SK-N-SH (cell line): ENCODE results near the gene OTUD5. TPM values are rescaled to one million over a fixed set of nuclear protein-coding genes. Genes with fewer than 3 reads are reported as not detected.
A peak's percentile ranks its signal among the peaks of the same experiment; 100 is the strongest.

Source experiments
- CTCF ChIA-PET: fragments of 300-600, 350-600 bp; formaldehyde crosslinking; extraction: SDS; loops from one replicate; lab custom pipeline; 2021; lab: Yijun Ruan, JAX
- POLR2A ChIA-PET: fragments of 350-600 bp; sonication (Branson Sonifier 250); formaldehyde crosslinking; extraction: SDS; loops from one replicate; lab custom pipeline; 2020; ENCODE audit warnings: antibody characterized with exemption, inconsistent platforms; lab: Yijun Ruan, JAX
- DNase-seq: peaks from one replicate; pipeline ENCODE4 v3.0.0; 2012
- H2AFZ ChIP-seq: fragments of 200-600 bp; sonication (generic); 2 replicates; pipeline ENCODE4 v1.8.1; 2016; ENCODE audit warnings: antibody characterized with exemption, mild to moderate bottlenecking, low read depth
- H3F3A ChIP-seq: fragments of 200-600 bp; sonication (generic); replicated peaks from 2 replicates; pipeline ENCODE3; 2016; ENCODE audit warnings: antibody characterized with exemption, mild to moderate bottlenecking; ENCODE audit not compliant: insufficient read depth
- H3K27ac ChIP-seq, 2 experiments: fragments of 200-500 bp in 1 of 2; fragments of 200-600 bp in 1 of 2; sonication (Bioruptor generic) in 1 of 2; sonication (generic), shearing (Covaris generic) in 1 of 2; 2 replicates each; pipeline versions ENCODE4 v1.5.1 to v1.6.1; 2014 to 2016; ENCODE audit warnings: low read depth in 2 of 2, inconsistent platforms in 1 of 2, low read length in 1 of 2, mild to moderate bottlenecking in 1 of 2, mixed read lengths in 1 of 2
- H3K27me3 ChIP-seq: fragments of 200-600 bp; sonication (generic), shearing (Covaris generic); 2 replicates; pipeline ENCODE4 v1.6.1; 2016; ENCODE audit warnings: mixed run types; ENCODE audit not compliant: insufficient read depth
- H3K36me3 ChIP-seq, 2 experiments: fragments of 200-500 bp in 1 of 2; fragments of 200-600 bp in 1 of 2; sonication (Bioruptor generic) in 1 of 2; sonication (generic) in 1 of 2; replicated peaks in 1 of 2; 2 replicates each; pipeline versions ENCODE3 to v1.5.1; 2014 to 2016; ENCODE audit warnings: low read length in 1 of 2, mild to moderate bottlenecking in 1 of 2; ENCODE audit not compliant: insufficient read depth in 2 of 2, control insufficient read depth in 1 of 2
- H3K4me1 ChIP-seq, 2 experiments: fragments of 200-500 bp in 1 of 2; fragments of 200-600 bp in 1 of 2; sonication (Bioruptor generic) in 1 of 2; sonication (generic), shearing (Covaris generic) in 1 of 2; 2 replicates each; pipeline versions ENCODE4 v1.5.1 to v1.6.1; 2014 to 2016; ENCODE audit warnings: low read depth in 1 of 2, low read length in 1 of 2, mixed run types in 1 of 2; ENCODE audit not compliant: insufficient read depth in 2 of 2, control insufficient read depth in 1 of 2
- H3K4me2 ChIP-seq: fragments of 200-600 bp; sonication (generic), shearing (Covaris generic); 2 replicates; pipeline ENCODE4 v1.6.1; 2017; ENCODE audit warnings: mixed run types
- H3K4me3 ChIP-seq, 2 experiments: fragments of 200-500 bp in 1 of 2; fragments of 200-600 bp in 1 of 2; sonication (Bioruptor generic) in 1 of 2; sonication (generic), shearing (Covaris generic) in 1 of 2; 2 replicates each; pipeline versions ENCODE4 v1.5.1 to v1.8.1; 2014 to 2016; ENCODE audit warnings: low read depth in 2 of 2, inconsistent platforms in 1 of 2, low read length in 1 of 2, mild to moderate bottlenecking in 1 of 2, mixed read lengths in 1 of 2, moderate library complexity in 1 of 2
- H3K79me2 ChIP-seq: fragments of 200-600 bp; sonication (generic); 2 replicates; pipeline ENCODE4 v1.8.1; 2017; ENCODE audit warnings: mild to moderate bottlenecking; ENCODE audit not compliant: insufficient read depth
- H3K9ac ChIP-seq: fragments of 200-600 bp; sonication (generic); 2 replicates; pipeline ENCODE4 v1.6.1; 2017; ENCODE audit warnings: mixed run types
- H3K9me2 ChIP-seq: fragments of 200-600 bp; sonication (generic); 2 replicates; pipeline ENCODE4 v1.6.1; 2017; ENCODE audit warnings: mixed run types
- H3K9me3 ChIP-seq: fragments of 200-600 bp; sonication (generic); 2 replicates; pipeline ENCODE4 v1.6.1; 2017; ENCODE audit warnings: mixed run types, mild to moderate bottlenecking, moderate library complexity
- H4K20me1 ChIP-seq: fragments of 200-600 bp; sonication (generic); 2 replicates; pipeline ENCODE4 v1.6.1; 2017; ENCODE audit warnings: mild to moderate bottlenecking, mixed run types; ENCODE audit not compliant: insufficient read depth
- CHD2 ChIP-seq: fragments of 150-350 bp; IDR thresholded peaks from 2 replicates; pipeline ENCODE4 v1.6.1; 2018; ENCODE audit warnings: low read length; ENCODE audit not compliant: partially characterized antibody
- CTCF ChIP-seq: fragments of 200-600 bp; sonication (generic); IDR thresholded peaks from 2 replicates; pipeline ENCODE4 v1.6.1; 2017; ENCODE audit warnings: antibody characterized with exemption, mild to moderate bottlenecking, moderate library complexity
- FOXJ3 ChIP-seq: sonication (generic); formaldehyde crosslinking; IDR thresholded peaks from 2 replicates; pipeline ENCODE4 v1.5.1; 2020; ENCODE audit warnings: mild to moderate bottlenecking, missing genetic modification reagents
- GABPA ChIP-seq: IDR thresholded peaks from 2 replicates; pipeline ENCODE4 v1.4.0; 2012; ENCODE audit warnings: low read depth, mild to moderate bottlenecking
- GATA2 ChIP-seq: sonication (generic); formaldehyde crosslinking; IDR thresholded peaks from 2 replicates; pipeline ENCODE4 v1.5.0; 2020; ENCODE audit warnings: mild to moderate bottlenecking, missing genetic modification reagents
- MEF2A ChIP-seq: IDR thresholded peaks from 2 replicates; pipeline ENCODE4 v1.4.0; 2012; ENCODE audit warnings: low read depth, borderline replicate concordance
- MXI1 ChIP-seq: IDR thresholded peaks from 2 replicates; pipeline ENCODE4 v1.6.1; 2012; ENCODE audit warnings: mild to moderate bottlenecking, low read depth, low read length, improper control_type of control experiment
- NFIC ChIP-seq: IDR thresholded peaks from 2 replicates; pipeline ENCODE4 v1.4.0; 2012; ENCODE audit warnings: borderline replicate concordance
- NRF1 ChIP-seq: IDR thresholded peaks from 2 replicates; pipeline ENCODE4 v1.6.1; 2012; ENCODE audit warnings: low read depth, mild to moderate bottlenecking, low read length
- PBX3 ChIP-seq: IDR thresholded peaks from 2 replicates; pipeline ENCODE4; 2012
- POLR2AphosphoS5 ChIP-seq: IDR thresholded peaks from 2 replicates; pipeline ENCODE4 v1.6.1; 2012; ENCODE audit warnings: low read depth, low read length
- RAD21 ChIP-seq: IDR thresholded peaks from 2 replicates; pipeline ENCODE4 v1.6.1; 2012; ENCODE audit warnings: mild to moderate bottlenecking, low read length
- RCOR1 ChIP-seq: fragments of 150-350 bp; IDR thresholded peaks from 2 replicates; pipeline ENCODE4 v1.6.1; 2017; ENCODE audit warnings: antibody characterized with exemption, low read length
- REST ChIP-seq: IDR thresholded peaks from 2 replicates; pipeline ENCODE4 v1.6.1; 2012; ENCODE audit warnings: mild to moderate bottlenecking, low read depth, low read length, moderate library complexity
- RFX5 ChIP-seq: IDR thresholded peaks from 2 replicates; pipeline ENCODE4 v1.6.1; 2012; ENCODE audit warnings: mild to moderate bottlenecking, improper control_type of control experiment, low read length
- RXRA ChIP-seq: IDR thresholded peaks from 2 replicates; pipeline ENCODE4 v1.4.0; 2012; ENCODE audit warnings: low read depth, mild to moderate bottlenecking, borderline replicate concordance
- SMC3 ChIP-seq: IDR thresholded peaks from 2 replicates; pipeline ENCODE4 v1.6.1; 2012; ENCODE audit warnings: low read depth, low read length, improper control_type of control experiment
- TAF1 ChIP-seq: IDR thresholded peaks from 2 replicates; pipeline ENCODE4 v1.6.1; 2012; ENCODE audit warnings: low read depth, mild to moderate bottlenecking, low read length, moderate library complexity, borderline replicate concordance
- TEAD4 ChIP-seq: IDR thresholded peaks from 2 replicates; pipeline ENCODE4 v1.4.0; 2012; ENCODE audit warnings: mild to moderate bottlenecking, borderline replicate concordance; ENCODE audit not compliant: insufficient read depth
- YY1 ChIP-seq: IDR thresholded peaks from 2 replicates; pipeline ENCODE4 v1.4.0; 2012; ENCODE audit warnings: low read depth, mild to moderate bottlenecking
- WGBS: methylation state at CpG from one replicate; pipeline ENCODE4 v1.1.6; 2017; ENCODE audit warnings: low lambda C conversion rate; 5-methylcytosine and 5-hydroxymethylcytosine counted together
- polyA plus RNA-seq, 3 experiments: library from polyadenylated mRNA; depleted of rRNA; stranded (reverse); fragments of >200 nt; gene quantifications; 2 replicates each; pipeline ENCODE4 v1.2.3, GENCODE V29; 2012

OTUD5 gene
- polyA plus RNA-seq, 1 of the 3 experiments (the other 2 are of a cell fraction) = 90.4 TPM

GRCh38 chrX:48892896-48893295 lies 64.5 kb downstream of the OTUD5 start:
- Histone ChIP-seq H3K4me3 (no peak overlapping the region), H3K27me3 (peaks cover 16% of the 10 kb centered on the region; the same call in 1 of the 2 replicates), H3K9me3 (no peaks in the 10 kb centered on the region), H3F3A (peaks cover 3% of the 10 kb centered on the region), H3K4me2 (no peak overlapping the region), H3K4me1 (peaks cover 0 to 12% of the 10 kb centered on the region in 2 experiments; a peak in 1 of 4 replicates), H3K27ac (no peak overlapping the region), H3K9ac (no peak overlapping the region), H3K9me2 (no peaks in the 10 kb centered on the region), H4K20me1 (peaks cover 4% of the 10 kb centered on the region; the same call in 1 of the 2 replicates), H2AFZ (no peak overlapping the region), H3K36me3 (peaks cover 0 to 2% of the 10 kb centered on the region in 2 experiments), H3K79me2 (peaks cover 14% of the 10 kb centered on the region)
- no peak for TF ChIP-seq FOXJ3 (CRISPR knock-in tag)
- DNase-seq = no peak
- CTCF ChIA-PET = no interaction called here
- 43% methylated on average over 1 of the region's 4 CpGs for WGBS
- POLR2A ChIA-PET = no interaction called here

DNA sequence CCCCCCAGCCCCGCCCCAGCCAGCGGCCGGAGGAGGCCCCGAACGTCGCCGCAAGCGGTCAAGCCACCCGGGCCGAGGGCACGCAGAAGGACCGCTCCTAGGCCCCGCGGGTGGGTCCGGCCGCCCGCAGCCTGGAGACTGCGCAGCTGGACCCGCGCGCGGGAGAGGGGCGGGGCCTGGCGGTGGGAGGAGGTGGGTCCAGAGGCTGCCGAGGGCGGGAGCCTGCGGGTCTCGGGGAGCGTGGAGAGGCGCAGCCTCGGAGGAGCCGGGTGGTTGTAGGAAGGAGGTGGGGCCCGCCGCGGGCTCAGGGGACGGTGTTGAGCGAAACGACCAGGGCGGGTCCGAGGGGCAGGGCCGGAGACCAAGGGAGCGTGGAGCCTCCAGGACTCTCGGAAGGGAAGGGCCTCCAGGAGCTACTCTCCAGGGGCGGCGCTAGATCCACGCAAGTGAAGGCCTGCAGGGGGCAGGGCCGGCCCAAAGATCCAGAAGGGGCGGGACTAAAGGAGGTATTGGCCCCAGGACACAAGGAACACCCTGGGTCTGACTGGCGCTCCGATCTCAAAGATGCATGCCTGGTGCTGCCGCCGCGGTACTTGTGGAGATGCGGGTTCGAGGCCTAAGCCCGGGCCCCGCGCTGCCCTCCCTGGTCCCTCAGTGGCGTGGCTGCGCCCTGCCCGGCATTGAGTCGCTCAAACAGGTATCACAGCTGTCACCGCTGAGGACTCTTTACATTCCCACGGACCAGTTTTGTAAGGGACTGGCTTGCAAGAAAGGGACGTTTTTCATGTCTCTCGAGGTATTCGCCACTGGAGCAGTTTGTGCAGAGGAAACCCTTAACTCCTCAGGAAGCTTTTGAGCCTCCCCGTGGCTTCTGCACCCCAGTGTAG lies 65.8 kb downstream of the OTUD5 start:
- peak overlapping the region; percentile 44; the same call in 1 of the 2 replicates for H2AFZ ChIP-seq
- peak overlapping the region in 1 of 2 experiments; percentile 11; a peak in 1 of 4 replicates for H3K27ac ChIP-seq
- H3K27me3 ChIP-seq = peaks cover 20% of the 10 kb centered on the region; the same call in 1 of the 2 replicates
- peak; percentile 84 for DNase-seq
- WGBS = 27% methylated on average over 38 of the region's 68 CpGs
- H3F3A ChIP-seq = peaks cover 3% of the 10 kb centered on the region
- H3K4me1 ChIP-seq = peaks cover 0 to 11% of the 10 kb centered on the region in 2 experiments; a peak in 1 of 4 replicates
- ChIA-PET CTCF (interaction anchor here (1.0 to 1.6 kb wide), 5 partner anchors 20 to 243 kb away, joined by 3 to 8 read pairs (median 4); partner anchors contain the start of gene SLC35A2), POLR2A (interaction anchor here (0.8 to 1.5 kb wide), 2 partner anchors 20 to 215 kb away, joined by 3 to 4 read pairs; partner anchors contain the start of gene SLC35A2)
- no peaks in the 10 kb centered on the region for H3K9me3 ChIP-seq
- H3K4me3 ChIP-seq = peak overlapping the region; percentile 42 to 57
- peak overlapping the region; percentile 76; the same call in 1 of the 2 replicates for H3K4me2 ChIP-seq
- peaks cover 3% of the 10 kb centered on the region; the same call in 1 of the 2 replicates for H4K20me1 ChIP-seq
- H3K79me2 ChIP-seq = peaks cover 10% of the 10 kb centered on the region
- no peaks in the 10 kb centered on the region for H3K9me2 ChIP-seq
- peaks cover 0 to 2% of the 10 kb centered on the region in 2 experiments for H3K36me3 ChIP-seq
- H3K9ac ChIP-seq = peak overlapping the region; percentile 54; the same call in 1 of the 2 replicates
- TF ChIP-seq CTCF (peak; percentile 53), RFX5 (no peak), SMC3 (peak; percentile 1; the same call in 1 of the 2 replicates), GABPA (no peak), POLR2AphosphoS5 (no peak), MEF2A (no peak), MXI1 (peak; percentile 69; the same call in 1 of the 2 replicates), RAD21 (peak; percentile 41), TAF1 (no peak), GATA2 (no peak), RCOR1 (no peak), YY1 (no peak), NRF1 (peak; percentile 62), PBX3 (no peak), REST (no peak), TEAD4 (no peak), CHD2 (no peak), RXRA (no peak), NFIC (no peak)
